DMS153 treated with DMSO at 0.1 percent for 48 hours (cell line): Measurements from ENCODE around the gene CPEB3.

ENCODE experiments used
- DNase-seq: peaks from one replicate; lab custom pipeline; 2025; ENCODE audit not compliant: unreplicated experiment; lab: John Stamatoyannopoulos, UW

Gene CPEB3

GRCh38 chr10:92110039-92110794 is 180.7 kb downstream of the CPEB3 start:
- no peak for DNase-seq

GRCh38 chr10:92108747-92109146 is 182.1 kb downstream of the CPEB3 start:
- no peak for DNase-seq

DNA sequence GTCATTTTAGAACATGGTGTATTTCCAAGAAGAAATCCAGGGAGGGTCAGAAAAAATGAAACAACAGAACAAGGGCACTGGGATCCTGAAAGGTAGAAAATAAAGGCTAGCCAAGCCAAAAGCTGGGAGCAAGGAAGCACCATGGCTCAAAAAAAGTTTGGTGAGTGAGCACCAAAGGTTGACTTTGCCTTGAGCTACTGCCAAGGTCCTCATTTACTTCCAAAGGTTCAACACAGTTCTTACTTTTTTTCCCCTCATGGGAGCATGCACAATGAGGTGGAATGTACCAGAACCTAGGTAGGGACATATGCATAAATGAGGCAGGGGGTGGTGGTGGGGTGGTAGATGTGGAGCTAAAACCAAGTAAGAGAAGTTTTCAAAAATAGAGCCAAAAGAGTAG is 182.8 kb downstream of the CPEB3 start:
- no peak for DNase-seq

DNA sequence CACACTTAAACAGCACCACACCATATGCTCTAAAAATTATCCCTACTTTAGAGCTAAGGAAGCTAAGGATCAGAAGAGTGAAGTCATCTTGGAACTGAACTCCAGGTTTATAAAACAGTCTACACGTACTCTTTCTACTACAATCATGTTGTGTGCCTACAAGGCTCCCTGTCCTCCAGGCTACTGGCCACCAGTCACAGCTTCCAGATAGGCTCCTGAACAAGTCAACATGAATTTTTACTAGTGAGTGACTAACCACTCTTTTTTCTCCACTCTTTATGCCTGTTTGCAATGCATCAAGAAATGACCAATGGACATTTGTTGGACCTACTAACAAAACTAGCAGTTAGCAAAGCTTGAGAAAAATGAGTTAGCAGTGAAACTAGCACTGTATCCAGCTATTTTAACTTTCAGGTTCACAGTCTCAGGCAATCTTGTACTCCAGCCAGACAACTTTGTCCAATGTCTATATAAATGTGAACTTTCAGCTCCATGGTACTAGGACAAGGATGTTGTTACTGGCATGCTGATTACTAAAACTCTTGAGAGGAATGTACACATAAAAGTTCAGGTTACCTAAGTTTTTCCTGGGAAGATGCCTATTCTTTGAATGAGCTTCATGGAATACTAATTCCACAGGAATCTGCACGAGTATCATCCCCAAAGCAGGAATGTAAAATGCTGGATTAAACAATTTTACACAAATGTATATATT is 187.3 kb downstream of the CPEB3 start:
- no peak for DNase-seq

DNA sequence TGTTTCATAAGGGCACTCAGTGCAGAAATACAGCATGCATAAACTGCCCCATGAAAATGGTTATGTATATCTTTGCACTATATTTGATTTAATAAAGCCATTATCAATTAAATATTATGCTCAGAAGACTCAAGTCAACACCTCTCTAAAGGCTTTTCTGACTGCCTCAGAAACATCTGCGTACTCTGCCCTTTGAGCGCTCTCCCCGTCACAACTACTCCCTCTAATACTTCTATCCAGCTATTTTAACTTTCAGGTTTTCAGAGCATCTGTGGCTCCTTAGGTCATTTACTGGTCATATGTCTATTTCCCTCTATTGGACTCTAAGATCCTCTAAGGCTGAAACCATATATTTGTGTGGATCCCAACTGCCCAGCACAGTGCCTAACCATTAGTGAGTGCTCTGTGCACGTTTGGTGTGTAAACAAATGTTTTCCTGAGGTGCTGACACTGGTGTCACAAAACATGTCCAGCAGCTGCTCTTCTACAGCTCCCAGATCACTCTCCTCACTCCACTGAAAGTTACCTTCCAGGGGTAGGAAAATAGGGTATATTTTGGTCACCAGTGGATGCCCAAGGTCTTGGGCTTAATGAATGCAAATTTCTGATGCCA is 188.2 kb downstream of the CPEB3 start:
- DNase-seq: no peak

- DNase-seq: no peak
Observed at GRCh38 chr10:92094960-92095359, 195.9 kb downstream of the CPEB3 start.

DNA sequence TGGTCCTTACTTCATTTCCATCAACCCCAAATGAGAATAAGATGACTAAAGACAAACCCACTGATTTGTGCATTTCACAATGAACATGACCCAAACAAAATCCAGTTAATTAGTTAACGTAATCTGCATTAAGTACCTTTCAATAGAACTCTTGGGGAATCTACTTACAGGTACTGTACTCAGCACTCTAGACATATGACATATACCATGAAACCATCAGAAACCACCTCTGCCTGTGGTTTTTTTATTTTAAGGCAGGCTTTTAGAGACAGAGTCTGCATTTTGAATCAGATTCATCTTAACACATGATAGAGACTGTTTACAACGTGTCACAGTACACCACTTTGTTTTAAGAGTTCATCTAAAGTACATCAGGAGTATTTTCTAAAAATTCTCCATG is 198.9 kb downstream of the CPEB3 start:
- DNase-seq: no peak

- DNase-seq: peak; percentile 88
Observed at GRCh38 chr10:92087750-92088395, 203.0 kb downstream of the CPEB3 start.

GRCh38 chr10:92082583-92083280 is 208.1 kb downstream of the CPEB3 start:
- no peak for DNase-seq

- no peak for DNase-seq
Observed at GRCh38 chr10:92081641-92082040, 209.2 kb downstream of the CPEB3 start.

GRCh38 chr10:92080244-92080643 is 210.6 kb downstream of the CPEB3 start:
- no peak for DNase-seq

GRCh38 chr10:92079003-92079402 is 211.9 kb downstream of the CPEB3 start:
- no peak for DNase-seq

- no peak for DNase-seq
Observed at GRCh38 chr10:92076722-92077121, 214.2 kb downstream of the CPEB3 start.

- DNase-seq: no peak
Observed at GRCh38 chr10:92075829-92076228, 215.0 kb downstream of the CPEB3 start.

DNA sequence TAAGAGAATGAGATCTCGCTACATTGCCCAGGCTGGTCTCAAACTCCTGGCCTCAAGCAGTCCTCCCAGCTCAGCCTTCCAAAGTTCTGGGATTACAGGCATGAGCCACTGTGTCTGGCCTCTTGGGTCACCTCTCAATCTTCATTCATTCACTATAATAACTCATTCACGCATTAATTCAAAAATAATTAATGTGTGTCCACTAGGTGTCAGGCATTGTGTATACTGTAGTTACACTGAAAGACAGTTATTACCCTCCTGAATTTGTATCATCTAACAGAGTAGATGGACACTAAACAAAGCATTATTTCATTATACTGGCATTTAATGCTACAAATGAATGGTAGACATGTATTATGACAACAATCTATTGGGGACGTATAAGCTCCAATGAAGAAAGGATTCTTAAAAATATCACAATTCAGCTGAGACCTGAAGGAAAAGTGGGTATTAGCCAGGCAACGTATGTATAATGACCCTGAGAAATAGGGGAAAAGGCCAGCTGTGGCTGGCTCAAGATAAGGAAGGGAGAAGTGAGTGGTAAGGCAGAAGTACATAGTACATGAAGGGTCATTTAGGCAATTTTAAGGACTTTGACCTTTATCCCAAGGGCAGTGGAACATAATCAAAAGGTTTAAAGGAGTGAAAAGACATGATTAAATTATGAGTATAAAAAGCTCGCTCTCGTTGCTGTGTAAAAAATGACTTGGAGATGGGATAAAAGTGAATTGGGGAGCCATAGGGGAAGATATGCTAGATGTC is 216.6 kb downstream of the CPEB3 start:
- DNase-seq: no peak

GRCh38 chr10:92068900-92069299 is 222.0 kb downstream of the CPEB3 start:
- no peak for DNase-seq

- no peak for DNase-seq
Observed at GRCh38 chr10:92066386-92066785, 224.5 kb downstream of the CPEB3 start.

DNA sequence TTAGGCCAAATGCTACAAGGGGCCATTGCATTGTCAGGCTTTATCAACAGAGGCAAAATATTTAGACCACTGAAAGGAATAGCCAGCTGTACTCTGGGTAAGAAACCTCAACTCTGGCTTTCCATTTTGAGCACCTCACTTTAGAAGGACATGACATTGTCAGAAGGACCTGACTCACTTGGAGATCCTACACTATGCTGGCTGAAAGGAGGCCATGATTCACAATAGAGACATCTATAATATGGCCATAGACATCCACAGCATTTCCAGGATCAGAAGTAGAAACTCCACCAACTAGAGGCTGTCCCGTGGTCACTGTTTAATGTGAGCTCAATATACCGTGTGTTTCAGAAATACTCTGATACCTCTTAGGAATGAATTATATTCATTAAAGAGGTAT is 226.4 kb downstream of the CPEB3 start:
- DNase-seq: no peak

GRCh38 chr10:92062273-92062672 is 228.6 kb downstream of the CPEB3 start:
- no peak for DNase-seq

DNA sequence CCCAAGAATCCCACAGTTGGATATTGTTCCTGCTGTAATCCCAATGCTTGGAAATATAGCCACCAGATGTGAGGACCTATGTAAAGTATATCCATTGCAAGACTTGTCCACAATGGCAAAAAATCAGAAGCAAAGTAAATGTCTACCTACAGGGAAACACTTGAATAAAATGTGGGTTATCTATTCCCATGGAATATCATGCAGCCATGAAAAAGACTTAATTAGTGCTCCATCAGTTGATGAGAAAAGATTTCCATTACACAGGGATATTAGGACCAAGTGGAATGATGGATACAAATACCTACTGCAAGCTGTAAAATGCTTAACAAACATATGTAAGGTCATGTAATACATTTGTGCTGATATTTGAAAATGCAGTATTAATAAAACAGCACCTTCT is 236.1 kb downstream of the CPEB3 start:
- no peak for DNase-seq
